ENCODE data around the gene BRWD1.

GRCh38 chr21:39150316-39150715 is 163.1 kb downstream of the BRWD1 start:
- TF ChIP-seq, protein P1, sequence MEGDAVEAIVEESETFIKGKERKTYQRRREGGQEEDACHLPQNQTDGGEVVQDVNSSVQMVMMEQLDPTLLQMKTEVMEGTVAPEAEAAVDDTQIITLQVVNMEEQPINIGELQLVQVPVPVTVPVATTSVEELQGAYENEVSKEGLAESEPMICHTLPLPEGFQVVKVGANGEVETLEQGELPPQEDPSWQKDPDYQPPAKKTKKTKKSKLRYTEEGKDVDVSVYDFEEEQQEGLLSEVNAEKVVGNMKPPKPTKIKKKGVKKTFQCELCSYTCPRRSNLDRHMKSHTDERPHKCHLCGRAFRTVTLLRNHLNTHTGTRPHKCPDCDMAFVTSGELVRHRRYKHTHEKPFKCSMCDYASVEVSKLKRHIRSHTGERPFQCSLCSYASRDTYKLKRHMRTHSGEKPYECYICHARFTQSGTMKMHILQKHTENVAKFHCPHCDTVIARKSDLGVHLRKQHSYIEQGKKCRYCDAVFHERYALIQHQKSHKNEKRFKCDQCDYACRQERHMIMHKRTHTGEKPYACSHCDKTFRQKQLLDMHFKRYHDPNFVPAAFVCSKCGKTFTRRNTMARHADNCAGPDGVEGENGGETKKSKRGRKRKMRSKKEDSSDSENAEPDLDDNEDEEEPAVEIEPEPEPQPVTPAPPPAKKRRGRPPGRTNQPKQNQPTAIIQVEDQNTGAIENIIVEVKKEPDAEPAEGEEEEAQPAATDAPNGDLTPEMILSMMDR (IDR thresholded peaks at IDR 0.05), result no peak
- no peak for TF ChIP-seq ZFX (IDR thresholded peaks at IDR 0.05; ENCODE audit: borderline replicate concordance)
